Ammon's horn (tissue), 1 donor: Measurements from ENCODE around the gene LRRIQ1.
"Not testable (repeated sequence)": the region's sequence is repeated elsewhere in the genome, so short reads cannot be mapped to it uniquely, and the experiment has no call there.

Source experiments
- DNase-seq: peaks from one replicate; pipeline ENCODE4 v3.0.0-alpha.2; 2016; ENCODE audit warnings: low spot score

LRRIQ1 gene

GRCh38 chr12:85206543-85206942, 170.4 kb downstream of the LRRIQ1 start:
- no peak for DNase-seq

- DNase-seq = not testable (repeated sequence)
These were observed 188.2 kb downstream of the LRRIQ1 start for GRCh38 chr12:85224339-85224738.

DNA sequence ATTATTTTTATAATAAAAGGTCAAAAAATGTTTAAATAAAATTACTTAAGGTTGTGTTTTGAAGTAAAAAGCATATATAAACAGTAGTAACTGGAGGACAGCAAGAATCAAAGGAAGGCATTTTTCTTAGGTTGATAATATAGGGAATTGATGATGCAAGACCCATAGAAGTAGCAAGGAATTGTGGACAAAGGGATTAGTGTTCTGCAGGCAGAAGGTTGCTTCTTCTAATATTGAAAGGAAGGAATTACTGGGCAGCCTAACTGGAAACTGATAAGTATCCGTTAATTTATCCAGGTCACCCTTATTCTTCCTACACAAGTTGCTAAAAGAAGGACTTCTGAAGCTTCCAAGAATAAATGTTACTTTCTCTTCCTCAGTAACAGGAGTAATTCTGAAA, 189.3 kb downstream of the LRRIQ1 start:
- DNase-seq = no peak

- no peak for DNase-seq
These were observed 201.2 kb downstream of the LRRIQ1 start for GRCh38 chr12:85237327-85237726.

- DNase-seq = no peak
These were observed 208.4 kb downstream of the LRRIQ1 start for GRCh38 chr12:85244561-85244960.

GRCh38 chr12:85253853-85254252, 217.7 kb downstream of the LRRIQ1 start:
- no peak for DNase-seq

GRCh38 chr12:85257671-85258070, 221.5 kb downstream of the LRRIQ1 start:
- DNase-seq = no peak

GRCh38 chr12:85260447-85260846, 224.3 kb downstream of the LRRIQ1 start:
- no peak for DNase-seq

- no peak for DNase-seq
These were observed 224.7 kb downstream of the LRRIQ1 start for GRCh38 chr12:85260896-85261295.

GRCh38 chr12:85266356-85266755, 230.2 kb downstream of the LRRIQ1 start:
- no peak for DNase-seq

GRCh38 chr12:85273381-85274314, 237.5 kb downstream of the LRRIQ1 start:
- no peak for DNase-seq

DNA sequence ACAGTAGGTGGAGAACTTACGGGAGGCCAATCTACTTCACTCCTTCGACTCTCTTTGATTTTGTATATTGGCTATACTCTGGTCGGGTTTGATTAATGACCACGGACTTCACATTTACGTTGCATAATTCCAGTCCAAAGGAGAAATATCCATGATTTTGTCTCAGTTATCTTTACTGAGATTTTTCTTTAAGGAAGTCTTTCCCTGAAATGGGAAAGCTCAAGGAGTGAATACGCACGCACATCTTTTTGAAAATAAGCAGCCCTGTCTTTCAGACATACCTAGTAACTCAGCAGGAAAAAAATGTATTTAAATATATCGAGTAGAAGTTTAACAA, 238.1 kb downstream of the LRRIQ1 start:
- no peak for DNase-seq

GRCh38 chr12:85275374-85275773, 239.2 kb downstream of the LRRIQ1 start:
- DNase-seq = no peak

- no peak for DNase-seq
These were observed 241.0 kb downstream of the LRRIQ1 start for GRCh38 chr12:85277191-85277590.

- no peak for DNase-seq
These were observed 241.9 kb downstream of the LRRIQ1 start for GRCh38 chr12:85277900-85278597.

DNA sequence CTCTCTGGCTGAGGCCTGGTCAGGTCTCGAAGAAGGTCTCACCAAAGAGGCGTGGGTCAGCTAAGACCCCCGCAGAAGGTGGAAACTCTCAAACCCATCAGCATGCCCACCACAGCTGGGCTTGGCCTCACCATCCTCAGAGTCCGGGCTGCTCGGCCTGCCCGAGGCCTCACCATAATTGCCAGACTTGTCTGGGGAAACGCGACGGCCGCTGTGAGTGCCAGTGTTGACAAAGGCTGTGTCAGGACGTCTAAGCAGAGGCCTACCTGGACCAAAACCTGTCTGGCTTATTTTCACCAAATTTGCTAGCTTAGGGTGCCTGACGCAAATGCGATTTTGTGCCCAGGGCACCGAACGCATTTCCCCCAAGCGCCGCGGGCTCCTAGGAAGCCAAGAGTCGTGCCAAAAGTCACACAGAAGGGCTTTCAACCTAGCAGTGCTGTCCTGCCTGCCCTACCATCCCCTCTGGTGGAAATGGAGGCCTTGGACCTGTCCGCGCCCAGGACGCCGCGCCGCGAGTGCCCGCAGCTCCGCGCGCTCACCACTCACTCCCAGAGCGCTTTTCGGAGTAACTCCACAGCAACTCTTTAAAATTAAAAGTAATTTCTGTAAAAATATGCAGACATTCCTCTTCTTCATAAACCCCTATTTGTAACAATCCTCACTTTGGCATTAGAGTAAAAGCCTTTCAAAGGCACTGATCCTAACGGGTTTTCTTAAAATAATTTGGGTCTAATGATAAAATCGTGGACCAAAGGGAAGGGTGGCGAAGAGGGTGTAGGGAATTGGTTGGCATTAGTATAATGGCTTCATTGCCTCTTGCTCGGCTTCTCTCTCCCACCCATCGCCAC, 242.7 kb downstream of the LRRIQ1 start:
- no peak for DNase-seq

GRCh38 chr12:85279449-85280164, 243.5 kb downstream of the LRRIQ1 start:
- no peak for DNase-seq

DNA sequence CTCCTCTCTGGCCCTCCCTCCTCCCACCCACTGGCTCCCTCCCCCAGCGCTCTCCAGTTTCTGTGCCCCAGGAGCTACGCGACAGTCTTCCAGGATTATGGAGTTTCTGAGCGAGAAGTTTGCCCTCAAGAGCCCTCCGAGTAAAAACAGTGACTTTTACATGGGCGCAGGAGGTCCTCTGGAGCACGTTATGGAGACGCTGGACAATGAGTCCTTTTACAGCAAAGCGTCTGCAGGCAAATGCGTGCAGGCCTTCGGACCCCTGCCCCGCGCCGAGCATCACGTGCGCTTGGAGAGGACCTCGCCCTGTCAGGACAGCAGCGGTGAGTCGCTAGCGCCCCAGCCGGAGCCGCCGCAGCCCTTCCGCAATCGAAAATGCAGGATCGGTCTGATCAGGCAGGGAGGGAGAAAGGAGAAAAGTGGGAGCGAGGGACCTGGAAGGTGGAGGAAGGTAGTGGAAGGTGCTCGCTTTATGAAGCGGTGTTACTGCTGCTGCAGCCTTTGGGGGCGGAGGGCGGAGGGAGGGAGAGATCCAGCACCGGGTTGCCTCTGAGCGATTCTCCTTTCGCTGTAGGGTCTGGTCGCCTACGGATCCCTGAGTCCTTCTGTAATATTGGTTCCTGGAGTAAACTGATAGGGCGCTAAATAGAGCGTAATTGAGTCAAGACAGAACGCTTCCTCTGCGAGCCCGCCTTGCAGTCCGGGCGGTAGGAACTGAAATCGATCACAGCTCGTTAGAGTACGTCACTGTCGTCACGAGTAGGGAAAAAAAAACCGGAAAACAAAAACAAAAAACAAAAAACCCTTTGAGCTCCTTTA, 244.2 kb downstream of the LRRIQ1 start, which contains the start of gene ALX1:
ALX1 (plus strand) TSS at position 56 of the 819 bp plus-strand sequence; CDS start at position 98, 42 bp downstream.
- no peak for DNase-seq

- DNase-seq = no peak
These were observed 245.0 kb downstream of the LRRIQ1 start for GRCh38 chr12:85280984-85281630.

DNA sequence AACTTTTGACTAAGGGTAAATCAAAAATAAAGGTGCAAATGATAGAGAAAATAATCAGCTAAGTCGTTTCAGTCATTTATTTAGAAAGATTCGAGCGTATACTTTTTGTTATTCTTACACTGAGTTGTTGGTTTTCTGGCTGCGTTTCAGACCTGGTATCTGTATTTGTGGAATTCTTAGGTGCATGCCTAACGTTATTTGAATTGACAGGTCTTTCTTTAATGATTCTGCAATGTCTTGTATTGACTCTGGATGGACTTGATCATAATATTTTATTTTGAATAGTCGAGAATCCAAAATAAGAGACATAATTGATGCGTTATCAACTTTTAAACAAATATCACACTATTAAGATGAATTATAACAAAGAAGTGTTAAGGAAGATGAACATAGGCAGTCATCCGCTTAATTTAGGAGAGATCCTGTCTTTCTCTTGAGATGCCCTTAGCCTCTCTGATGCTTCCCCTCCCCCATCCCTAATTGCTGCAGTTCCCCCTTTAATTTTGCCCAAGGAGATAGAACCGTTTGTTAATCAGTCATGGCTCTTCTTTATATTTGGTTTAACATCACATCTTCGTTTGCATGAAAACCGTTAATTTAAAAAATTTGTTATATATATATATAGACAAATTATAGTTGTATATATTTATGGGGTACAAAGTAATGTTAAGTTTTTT, 245.6 kb downstream of the LRRIQ1 start:
- DNase-seq = no peak
